ENCODE data around the gene EMID1. TPM values are rescaled to one million over a fixed set of nuclear protein-coding genes. Genes with fewer than 3 reads are reported as not detected.

Gene EMID1
- total RNA-seq, 1 experiment from 2014 or later = 9.6 TPM

DNA sequence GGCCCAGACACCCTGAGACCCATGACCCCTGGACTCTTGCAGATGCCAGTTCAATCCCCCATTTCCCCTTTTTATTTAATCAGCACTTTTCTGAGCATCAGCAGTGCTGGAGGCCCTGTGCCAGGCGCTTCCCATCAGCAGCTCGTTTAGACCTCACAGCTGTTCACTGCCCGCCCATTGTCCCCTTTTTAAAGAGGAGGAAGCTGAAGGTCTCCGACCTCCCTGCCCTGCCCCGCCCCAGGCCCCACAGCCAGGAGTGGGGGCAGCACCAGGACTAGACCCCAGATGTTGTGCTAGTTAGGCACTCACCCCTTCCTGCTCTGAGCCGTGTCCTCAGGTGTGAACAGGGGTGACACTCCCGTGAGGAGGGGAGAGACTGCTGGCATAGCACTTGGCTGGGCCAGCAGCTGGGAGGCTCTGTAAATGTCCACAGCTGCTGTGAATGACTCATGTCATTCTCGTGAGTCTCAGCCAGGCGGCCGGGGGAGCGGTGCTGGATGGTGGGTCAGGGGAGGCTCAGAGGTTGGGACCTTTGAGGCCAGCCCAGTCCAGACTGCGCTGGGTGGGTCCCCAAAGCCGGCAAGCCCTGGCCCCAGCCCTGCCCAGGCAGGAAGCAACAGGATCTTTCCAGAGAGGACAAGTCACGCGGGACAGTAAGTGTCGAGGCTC lies 19.9 kb downstream of the EMID1 start:
- Histone ChIP-seq H3K27ac (ENCODE audit: low read depth, low read length) (no peak overlapping the region), H2AFZ (ENCODE audit: low read depth, low read length, poor library complexity, severe bottlenecking) (no peak overlapping the region), H3K9me2 (ENCODE audit: insufficient read depth) (no peaks in the 10 kb centered on the region), H3K4me1 (ENCODE audit: control insufficient read depth in 1 of 2, insufficient read depth in 2 of 2, low read length in 2 of 2) (no peaks in the 10 kb centered on the region), H3K4me2 (ENCODE audit: low read length) (no peak overlapping the region), H3K36me3 (ENCODE audit: control insufficient read depth in 1 of 2, insufficient read depth in 2 of 2, low read length in 2 of 2) (no peaks in the 10 kb centered on the region), H3K9me3 (ENCODE audit: control insufficient read depth in 1 of 2, insufficient read depth in 1 of 2, low read depth in 1 of 2, low read length in 2 of 2) (no peaks in the 10 kb centered on the region), H3K79me2 (ENCODE audit: insufficient read depth, low read length) (no peaks in the 10 kb centered on the region), H4K20me1 (ENCODE audit: insufficient read depth) (no peaks in the 10 kb centered on the region), H3K27me3 (ENCODE audit: insufficient read depth, low read length) (no peaks in the 10 kb centered on the region), H3K4me3 (replicated peaks in 1 of 2; ENCODE audit: low read depth in 1 of 2, low read length in 2 of 2) (no peak overlapping the region), H3K9ac (ENCODE audit: low read length) (no peak overlapping the region)
- POLR2A ChIA-PET = no interaction called here
- CTCF ChIA-PET = no interaction called here
- RAD21 ChIA-PET (ENCODE audit: low non-redundant PET in 1 of 2, low total read pairs in 2 of 2, uncharacterized antibody in 2 of 2, unreplicated experiment in 2 of 2) = no interaction called here
- no peak for TF ChIP-seq SRF (IDR thresholded peaks at IDR 0.05; ENCODE audit: low read depth)
- no peak for TF ChIP-seq EZH2 (IDR thresholded peaks at IDR 0.05)
- TF ChIP-seq, protein P1, sequence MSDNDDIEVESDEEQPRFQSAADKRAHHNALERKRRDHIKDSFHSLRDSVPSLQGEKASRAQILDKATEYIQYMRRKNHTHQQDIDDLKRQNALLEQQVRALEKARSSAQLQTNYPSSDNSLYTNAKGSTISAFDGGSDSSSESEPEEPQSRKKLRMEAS (IDR thresholded peaks at IDR 0.05) = no peak
- TF ChIP-seq FOSL1 (IDR thresholded peaks at IDR 0.05; ENCODE audit: low read depth) = no peak
- TF ChIP-seq SIN3A (IDR thresholded peaks at IDR 0.05; ENCODE audit: low read depth) = no peak
- no peak for TF ChIP-seq EGR1 (IDR thresholded peaks at IDR 0.05; ENCODE audit: low read depth)
- TF ChIP-seq POLR2A (IDR thresholded peaks at IDR 0.05; ENCODE audit: borderline replicate concordance, extremely low read depth, insufficient read depth, insufficient read length) = no peak
- TF ChIP-seq CEBPB (IDR thresholded peaks at IDR 0.05; ENCODE audit: low read depth) = no peak
- no peak for TF ChIP-seq EZH2phosphoT487 (IDR thresholded peaks at IDR 0.05; ENCODE audit: borderline replicate concordance)
- TF ChIP-seq JUND (IDR thresholded peaks at IDR 0.05) = no peak
- no peak for TF ChIP-seq CBX3 (IDR thresholded peaks at IDR 0.05; ENCODE audit: low read depth)
- ATAC-seq (no peak), DNase-seq (ENCODE audit: low read depth, low spot score) (no peak)
- intact Hi-C loops (cut with micrococcal nuclease) = no loop called here
- no TSS peak for BruUV-seq (replicated peaks)

DNA sequence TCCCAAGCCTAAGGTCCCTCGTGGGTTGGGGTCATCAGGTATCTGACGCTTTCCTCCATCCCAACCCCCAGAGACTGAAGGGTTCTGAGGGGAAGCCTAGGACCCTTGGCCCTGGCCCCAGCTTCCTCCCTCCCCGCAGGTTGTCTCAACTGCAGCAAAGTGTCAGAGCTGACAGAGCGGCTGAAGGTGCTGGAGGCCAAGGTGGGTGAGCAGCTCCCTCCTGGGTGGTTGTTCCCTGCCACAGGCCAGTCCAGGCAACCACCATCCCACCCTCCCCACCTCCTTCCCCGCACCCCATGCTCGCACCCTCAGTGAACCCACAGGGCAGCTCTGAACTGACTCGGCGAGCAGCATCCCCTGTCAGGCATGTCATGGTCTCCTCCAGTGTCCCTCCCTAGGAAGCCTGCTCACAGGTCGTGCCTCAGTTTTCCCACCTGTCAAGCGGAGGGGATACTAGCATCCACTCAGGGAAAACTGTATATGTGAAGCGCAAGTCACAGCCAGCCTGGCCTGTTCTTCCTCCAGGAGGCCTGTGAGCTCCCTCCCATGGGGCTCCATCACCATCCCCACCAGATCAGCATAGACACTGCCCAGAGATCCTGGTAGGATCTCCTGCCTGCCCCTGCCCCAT lies 20.8 kb downstream of the EMID1 start:
- Histone ChIP-seq H2AFZ (ENCODE audit: low read depth, low read length, poor library complexity, severe bottlenecking) (no peak overlapping the region), H3K4me3 (replicated peaks in 1 of 2; ENCODE audit: low read depth in 1 of 2, low read length in 2 of 2) (no peak overlapping the region), H4K20me1 (ENCODE audit: insufficient read depth) (no peaks in the 10 kb centered on the region), H3K27me3 (ENCODE audit: insufficient read depth, low read length) (no peaks in the 10 kb centered on the region), H3K27ac (ENCODE audit: low read depth, low read length) (no peak overlapping the region), H3K4me1 (ENCODE audit: control insufficient read depth in 1 of 2, insufficient read depth in 2 of 2, low read length in 2 of 2) (no peaks in the 10 kb centered on the region), H3K9ac (ENCODE audit: low read length) (no peak overlapping the region), H3K9me3 (ENCODE audit: control insufficient read depth in 1 of 2, insufficient read depth in 1 of 2, low read depth in 1 of 2, low read length in 2 of 2) (no peaks in the 10 kb centered on the region), H3K9me2 (ENCODE audit: insufficient read depth) (no peaks in the 10 kb centered on the region), H3K79me2 (ENCODE audit: insufficient read depth, low read length) (no peaks in the 10 kb centered on the region), H3K4me2 (ENCODE audit: low read length) (no peak overlapping the region), H3K36me3 (ENCODE audit: control insufficient read depth in 1 of 2, insufficient read depth in 2 of 2, low read length in 2 of 2) (no peaks in the 10 kb centered on the region)
- intact Hi-C loops (cut with micrococcal nuclease) = no loop called here
- BruUV-seq (replicated peaks) = no TSS peak
- no peak for DNase-seq (ENCODE audit: low read depth, low spot score)
- ATAC-seq = no peak
- POLR2A ChIA-PET = no interaction called here
- CTCF ChIA-PET = no interaction called here
- RAD21 ChIA-PET (ENCODE audit: low non-redundant PET in 1 of 2, low total read pairs in 2 of 2, uncharacterized antibody in 2 of 2, unreplicated experiment in 2 of 2) = no interaction called here
- TF ChIP-seq SRF (IDR thresholded peaks at IDR 0.05; ENCODE audit: low read depth) = no peak
- TF ChIP-seq, protein P1 (IDR thresholded peaks at IDR 0.05) = no peak
- TF ChIP-seq, protein P2, sequence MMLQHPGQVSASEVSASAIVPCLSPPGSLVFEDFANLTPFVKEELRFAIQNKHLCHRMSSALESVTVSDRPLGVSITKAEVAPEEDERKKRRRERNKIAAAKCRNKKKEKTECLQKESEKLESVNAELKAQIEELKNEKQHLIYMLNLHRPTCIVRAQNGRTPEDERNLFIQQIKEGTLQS (IDR thresholded peaks at IDR 0.05) = no peak
- TF ChIP-seq CBX3 (IDR thresholded peaks at IDR 0.05; ENCODE audit: low read depth) = no peak
- no peak for TF ChIP-seq ZNF274 (IDR thresholded peaks at IDR 0.05; ENCODE audit: low read depth, low read length)
- TF ChIP-seq TCF7L2 (IDR thresholded peaks at IDR 0.05; ENCODE audit: borderline replicate concordance, extremely low read depth, insufficient read depth, insufficient read length) = no peak
- TF ChIP-seq POLR2A (IDR thresholded peaks at IDR 0.05; ENCODE audit: borderline replicate concordance, extremely low read depth, insufficient read depth, insufficient read length) = no peak
- no peak for TF ChIP-seq EGR1 (IDR thresholded peaks at IDR 0.05; ENCODE audit: low read depth)
- TF ChIP-seq JUND (IDR thresholded peaks at IDR 0.05) = no peak
- TF ChIP-seq SP1 (IDR thresholded peaks at IDR 0.05; ENCODE audit: low read depth) = no peak
- TF ChIP-seq, protein P3, sequence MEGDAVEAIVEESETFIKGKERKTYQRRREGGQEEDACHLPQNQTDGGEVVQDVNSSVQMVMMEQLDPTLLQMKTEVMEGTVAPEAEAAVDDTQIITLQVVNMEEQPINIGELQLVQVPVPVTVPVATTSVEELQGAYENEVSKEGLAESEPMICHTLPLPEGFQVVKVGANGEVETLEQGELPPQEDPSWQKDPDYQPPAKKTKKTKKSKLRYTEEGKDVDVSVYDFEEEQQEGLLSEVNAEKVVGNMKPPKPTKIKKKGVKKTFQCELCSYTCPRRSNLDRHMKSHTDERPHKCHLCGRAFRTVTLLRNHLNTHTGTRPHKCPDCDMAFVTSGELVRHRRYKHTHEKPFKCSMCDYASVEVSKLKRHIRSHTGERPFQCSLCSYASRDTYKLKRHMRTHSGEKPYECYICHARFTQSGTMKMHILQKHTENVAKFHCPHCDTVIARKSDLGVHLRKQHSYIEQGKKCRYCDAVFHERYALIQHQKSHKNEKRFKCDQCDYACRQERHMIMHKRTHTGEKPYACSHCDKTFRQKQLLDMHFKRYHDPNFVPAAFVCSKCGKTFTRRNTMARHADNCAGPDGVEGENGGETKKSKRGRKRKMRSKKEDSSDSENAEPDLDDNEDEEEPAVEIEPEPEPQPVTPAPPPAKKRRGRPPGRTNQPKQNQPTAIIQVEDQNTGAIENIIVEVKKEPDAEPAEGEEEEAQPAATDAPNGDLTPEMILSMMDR (IDR thresholded peaks at IDR 0.05 in 2 of 3, conservative IDR thresholded peaks at IDR 0.05 in 1 of 3; ENCODE audit: borderline replicate concordance in 1 of 3, insufficient read depth in 1 of 3, low read depth in 2 of 3, low read length in 2 of 3) = no peak
